IMR-90 (cell line): ENCODE results near the gene POU3F2. TPM values are rescaled to one million over a fixed set of nuclear protein-coding genes. Genes with fewer than 3 reads are reported as not detected.

Source experiments
- ATAC-seq: fragments of 200-7000 bp; cut with Tn5 transposase; 2 replicates; pipeline ENCODE4 v1.9.1; 2020; ENCODE audit warnings: low read depth, mild to moderate bottlenecking, moderate library complexity
- BruUV-seq: library from RNA; stranded (reverse); fragments of 400-500 nt; replicated peaks from 2 replicates; lab custom pipeline; 2021; lab: Mats Ljungman, UMichigan
- CTCF ChIA-PET: fragments of 300-600 bp; formaldehyde crosslinking; extraction: SDS; loops from one replicate; lab custom pipeline; 2021; ENCODE audit warnings: antibody characterized with exemption; lab: Yijun Ruan, JAX
- POLR2A ChIA-PET: fragments of 300-600 bp; sonication (Branson Sonifier 250); formaldehyde crosslinking; loops from one replicate; lab custom pipeline; 2022; ENCODE audit warnings: antibody characterized with exemption; ENCODE audit not compliant: unreplicated experiment; lab: Charles Lee
- DNase-seq: peaks from one replicate; pipeline ENCODE4 v3.0.0; 2013
- H2AFZ ChIP-seq: replicated peaks from 2 replicates; pipeline ENCODE3; 2013; ENCODE audit warnings: low read length, mild to moderate bottlenecking; ENCODE audit not compliant: poor library complexity
- H2AK5ac ChIP-seq: 2 replicates; pipeline ENCODE4 v1.6.1; 2013; ENCODE audit warnings: low read depth, low read length, inconsistent platforms
- H2AK9ac ChIP-seq: replicated peaks from 2 replicates; pipeline ENCODE3; 2013; ENCODE audit warnings: mild to moderate bottlenecking, low read depth, low read length, moderate library complexity; ENCODE audit not compliant: poor library complexity
- H2BK120ac ChIP-seq: 2 replicates; pipeline ENCODE4 v1.6.1; 2013; ENCODE audit warnings: low read depth, low read length, inconsistent platforms
- H2BK15ac ChIP-seq: 3 replicates; pipeline ENCODE4 v1.6.1; 2013; ENCODE audit warnings: low read depth, low read length, inconsistent platforms
- H2BK20ac ChIP-seq: 2 replicates; pipeline ENCODE4 v1.6.1; 2013; ENCODE audit warnings: low read depth, mild to moderate bottlenecking, inconsistent platforms, low read length, moderate library complexity
- H2BK5ac ChIP-seq: 2 replicates; pipeline ENCODE4 v1.6.1; 2013; ENCODE audit warnings: mild to moderate bottlenecking, low read depth, low read length, inconsistent platforms; ENCODE audit not compliant: poor library complexity, severe bottlenecking
- H3K14ac ChIP-seq: replicated peaks from 2 replicates; pipeline ENCODE4 v1.6.1; 2013; ENCODE audit warnings: low read depth, low read length, inconsistent platforms
- H3K18ac ChIP-seq: 2 replicates; pipeline ENCODE4 v1.6.1; 2013; ENCODE audit warnings: low read depth, low read length, control low read depth
- H3K23ac ChIP-seq: 2 replicates; pipeline ENCODE4 v1.6.1; 2013; ENCODE audit warnings: low read depth, low read length, inconsistent platforms
- H3K27ac ChIP-seq: 2 replicates; pipeline ENCODE4 v1.5.1; 2013; ENCODE audit warnings: mild to moderate bottlenecking, control low read depth, low read length; ENCODE audit not compliant: insufficient read depth
- H3K27me3 ChIP-seq: 2 replicates; pipeline ENCODE4 v1.6.1; 2013; ENCODE audit warnings: low read length; ENCODE audit not compliant: control insufficient read depth, insufficient read depth
- H3K36me3 ChIP-seq: 2 replicates; pipeline ENCODE4 v1.6.1; 2013; ENCODE audit warnings: low read length, mixed read lengths; ENCODE audit not compliant: control insufficient read depth, insufficient read depth
- H3K4ac ChIP-seq: 2 replicates; pipeline ENCODE4 v1.6.1; 2013; ENCODE audit warnings: low read depth, low read length, inconsistent platforms
- H3K4me1 ChIP-seq: 2 replicates; pipeline ENCODE4 v1.6.1; 2013; ENCODE audit warnings: low read length, mixed read lengths; ENCODE audit not compliant: control insufficient read depth, insufficient read depth
- H3K4me2 ChIP-seq: 2 replicates; pipeline ENCODE4 v1.6.1; 2013; ENCODE audit warnings: low read depth, mild to moderate bottlenecking, control low read depth, low read length, moderate library complexity
- H3K4me3 ChIP-seq: 2 replicates; pipeline ENCODE4 v1.5.1; 2013; ENCODE audit warnings: low read depth, mild to moderate bottlenecking, control low read depth, low read length, moderate library complexity; ENCODE audit not compliant: insufficient read depth
- H3K56ac ChIP-seq: 2 replicates; pipeline ENCODE4 v1.6.1; 2013; ENCODE audit warnings: low read length, inconsistent platforms; ENCODE audit not compliant: insufficient read depth; ENCODE audit errors: extremely low read depth
- H3K79me1 ChIP-seq, 2 experiments: 2 replicates each; pipeline ENCODE4 v1.6.1; 2013; ENCODE audit warnings: low read length in 2 of 2, inconsistent platforms in 1 of 2, low read depth in 1 of 2
- H3K9ac ChIP-seq: 2 replicates; pipeline ENCODE4 v1.6.1; 2013; ENCODE audit warnings: low read depth, low read length, control low read depth
- H3K9me1 ChIP-seq: 2 replicates; pipeline ENCODE4 v1.6.1; 2013; ENCODE audit warnings: low read length, inconsistent platforms; ENCODE audit not compliant: insufficient read depth
- H3K9me3 ChIP-seq: 2 replicates; pipeline ENCODE4 v1.6.1; 2013; ENCODE audit warnings: low read length; ENCODE audit not compliant: control insufficient read depth, insufficient read depth
- H4K20me1 ChIP-seq: 2 replicates; pipeline ENCODE4 v1.6.1; 2013; ENCODE audit warnings: low read length, inconsistent platforms; ENCODE audit not compliant: insufficient read depth
- H4K5ac ChIP-seq: 2 replicates; pipeline ENCODE4 v1.6.1; 2013; ENCODE audit warnings: mild to moderate bottlenecking, low read depth, low read length, control low read depth
- H4K8ac ChIP-seq, 2 experiments: 2 replicates each; pipeline ENCODE4 v1.6.1; 2013; ENCODE audit warnings: low read depth in 2 of 2, low read length in 2 of 2, control low read depth in 1 of 2, inconsistent platforms in 1 of 2
- H4K91ac ChIP-seq: 2 replicates; pipeline ENCODE4 v1.6.1; 2013; ENCODE audit warnings: low read depth, low read length, inconsistent platforms; ENCODE audit not compliant: insufficient read depth
- BHLHE40 ChIP-seq: fragments of 150-350 bp; IDR thresholded peaks from 2 replicates; pipeline ENCODE4 v1.6.1; 2016; ENCODE audit warnings: mild to moderate bottlenecking, low read depth, low read length
- CEBPB ChIP-seq: IDR thresholded peaks from 2 replicates; pipeline ENCODE4 v1.6.1; 2012; ENCODE audit warnings: low read depth, low read length, improper control_type of control experiment
- FOS ChIP-seq: fragments of 150-350 bp; IDR thresholded peaks from 2 replicates; pipeline ENCODE4 v1.6.1; 2016; ENCODE audit warnings: low read depth, low read length
- MAFK ChIP-seq: IDR thresholded peaks from 2 replicates; pipeline ENCODE4 v1.6.1; 2012; ENCODE audit warnings: low read depth, low read length, improper control_type of control experiment
- MAZ ChIP-seq: IDR thresholded peaks from 2 replicates; pipeline ENCODE4 v1.6.1; 2012; ENCODE audit warnings: low read depth, mild to moderate bottlenecking, low read length, improper control_type of control experiment, moderate library complexity, borderline replicate concordance
- MXI1 ChIP-seq: IDR thresholded peaks from 2 replicates; pipeline ENCODE4 v1.6.1; 2012; ENCODE audit warnings: low read depth, mild to moderate bottlenecking, low read length, moderate library complexity, borderline replicate concordance
- NFE2L2 ChIP-seq: fragments of 150-350 bp; IDR thresholded peaks from 2 replicates; pipeline ENCODE4 v1.6.1; 2016; ENCODE audit warnings: low read depth, mild to moderate bottlenecking, low read length
- POLR2A ChIP-seq: IDR thresholded peaks from 2 replicates; pipeline ENCODE4 v1.6.1; 2012; ENCODE audit warnings: mild to moderate bottlenecking, low read depth, low read length
- RAD21 ChIP-seq: IDR thresholded peaks from 2 replicates; pipeline ENCODE4 v1.6.1; 2012; ENCODE audit warnings: low read length, improper control_type of control experiment
- RCOR1 ChIP-seq: IDR thresholded peaks from 2 replicates; pipeline ENCODE4 v1.6.1; 2012; ENCODE audit warnings: mild to moderate bottlenecking, low read length, improper control_type of control experiment; ENCODE audit not compliant: insufficient replicate concordance
- RFX5 ChIP-seq: IDR thresholded peaks from 2 replicates; pipeline ENCODE4 v1.8.0; 2012; ENCODE audit warnings: low read depth, mild to moderate bottlenecking, low read length, moderate library complexity
- SMC3 ChIP-seq: fragments of 150-350 bp; IDR thresholded peaks from 2 replicates; pipeline ENCODE4 v1.6.1; 2016; ENCODE audit warnings: low read depth, mild to moderate bottlenecking, antibody characterized with exemption, low read length, moderate library complexity
- WGBS, 2 experiments: methylation state at CpG; one replicate each; pipeline versions ENCODE4 v1.1.5 to v1.1.7; 2013; ENCODE audit warnings: missing lambda C conversion rate in 2 of 2; ENCODE audit not compliant: insufficient read length in 1 of 2; ENCODE audit errors: extremely low coverage in 2 of 2; 5-methylcytosine and 5-hydroxymethylcytosine counted together
- dilution Hi-C: fragments of 300-500 bp; cut with HindIII; formaldehyde crosslinking; loops from one replicate; pipeline ENCODE4 v1.14.3; 2018; ENCODE audit warnings: low sequenced_read_pairs; ENCODE audit not compliant: unreplicated experiment
- in situ Hi-C: fragments of 300-500 bp; cut with MboI; formaldehyde crosslinking; loops from 3 replicates; pipeline ENCODE4 v1.14.3; 2019; ENCODE audit warnings: low sequenced_read_pairs, inconsistent platforms, mixed read lengths
- intact Hi-C: fragments of 100-400 bp; cut with micrococcal nuclease; formaldehyde crosslinking; loops from 2 replicates; pipeline ENCODE4 v1.10.0; 2022
- polyA plus RNA-seq, 3 experiments: library from polyadenylated mRNA; depleted of rRNA; stranded (reverse); fragments of >200 nt; gene quantifications; 2 replicates each; pipeline ENCODE4 v1.2.3, GENCODE V29; 2012; ENCODE audit warnings: low replicate concordance in 1 of 3
- total RNA-seq: library from RNA; depleted of rRNA; stranded (reverse); fragments of >200 nt; gene quantifications from 2 replicates; pipeline ENCODE4 v1.2.3, GENCODE V29; 2012
- TF ChIP-seq, protein P1 (sequence below): conservative IDR thresholded peaks from 2 replicates; pipeline ENCODE4 v1.5.1; 2012; ENCODE audit warnings: mild to moderate bottlenecking, low read depth, low read length, improper control_type of control experiment
- TF ChIP-seq, protein P2 (sequence below): fragments of 150-350 bp; IDR thresholded peaks from 2 replicates; pipeline ENCODE4 v1.6.1; 2016; ENCODE audit warnings: low read depth, mild to moderate bottlenecking, low read length, moderate library complexity, borderline replicate concordance
- TF ChIP-seq, protein P3 (sequence below): fragments of 150-350 bp; IDR thresholded peaks from 2 replicates; pipeline ENCODE4 v1.6.1; 2017; ENCODE audit warnings: mild to moderate bottlenecking, antibody characterized with exemption, low read length, low read depth

POU3F2 gene
- total and polyA plus RNA-seq, 2 of the 4 experiments (the other 2 are of a cell fraction), result not detected

DNA sequence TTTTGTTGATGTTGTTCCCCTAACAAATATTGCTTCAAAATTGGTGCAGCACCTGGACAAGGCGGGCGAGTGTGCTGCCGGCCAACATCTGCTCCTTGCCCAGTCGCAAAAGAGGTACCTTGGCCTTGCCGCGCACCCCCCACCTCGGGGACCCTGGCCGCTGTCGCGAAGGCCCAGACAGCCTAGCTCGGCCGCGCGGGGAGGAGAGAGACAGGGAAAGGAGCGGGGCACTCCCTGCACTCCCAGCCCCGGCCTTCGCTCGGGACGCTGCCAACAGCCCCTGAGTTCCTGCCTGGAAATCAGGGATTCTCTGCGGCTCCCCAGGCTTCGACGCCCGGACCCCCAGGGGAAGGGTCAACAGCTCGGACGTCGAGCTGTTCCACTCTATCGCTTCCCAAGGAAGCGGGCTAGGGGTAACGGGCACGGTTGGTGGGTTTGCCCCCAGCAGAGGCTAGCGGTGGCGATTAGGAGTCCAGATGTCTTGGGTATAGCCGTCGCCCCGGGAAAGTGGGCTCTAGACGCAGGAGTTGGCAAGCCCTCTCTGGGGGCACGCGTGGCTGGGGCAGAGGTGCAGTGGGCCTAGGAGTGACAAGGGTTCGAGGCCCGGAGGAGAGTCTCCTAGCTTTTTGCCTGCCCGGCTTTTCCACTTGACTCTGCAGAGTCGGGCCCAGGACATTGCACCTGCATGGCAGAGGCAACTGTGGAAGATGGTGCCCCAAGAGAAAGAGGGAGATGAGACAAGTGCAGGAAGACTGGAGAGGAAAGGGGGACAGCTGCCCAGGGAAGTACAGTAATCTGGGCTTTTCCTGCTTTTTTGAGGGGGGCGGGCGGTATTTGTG lies 8.2 kb downstream of the POU3F2 start:
- Histone ChIP-seq H2BK5ac (no peak overlapping the region), H3K18ac (no peak overlapping the region), H4K5ac (no peak overlapping the region), H3K9ac (no peak overlapping the region), H4K20me1 (no peaks in the 10 kb centered on the region), H2BK20ac (no peak overlapping the region), H3K14ac (no peak overlapping the region), H3K9me1 (no peaks in the 10 kb centered on the region), H3K56ac (no peak overlapping the region), H3K4ac (no peak overlapping the region), H2AFZ (no peak overlapping the region), H2AK9ac (no peak overlapping the region), H4K91ac (no peak overlapping the region), H3K4me2 (no peak overlapping the region), H4K8ac (no peak overlapping the region), H2BK15ac (no peak overlapping the region), H3K9me3 (no peaks in the 10 kb centered on the region), H2AK5ac (no peak overlapping the region), H3K27me3 (peaks cover 82% of the 10 kb centered on the region), H3K4me1 (no peaks in the 10 kb centered on the region; the same call in 1 of the 2 replicates), H3K79me1 (no peaks in the 10 kb centered on the region), H3K27ac (no peak overlapping the region), H2BK120ac (no peak overlapping the region), H3K23ac (no peak overlapping the region), H3K4me3 (no peak overlapping the region), H3K36me3 (no peaks in the 10 kb centered on the region)
- DNase-seq (no peak), ATAC-seq (no peak)
- no TSS peak for BruUV-seq
- dilution Hi-C loops (no loop called here), in situ Hi-C loops (loop anchor here (10.0 kb wide), 1 partner anchor 1348 kb away; no protein-coding TSS in a partner anchor), intact Hi-C loops (no loop called here)
- ChIA-PET CTCF (no interaction called here), POLR2A (no interaction called here)
- 5% methylated on average over 24 of the region's 44 CpGs; no CpG with 5 or more reads in 1 of the 2 experiments for WGBS, 2 experiments
- no peak for TF ChIP-seq RCOR1
- TF ChIP-seq CEBPB, result no peak
- TF ChIP-seq, protein P1, sequence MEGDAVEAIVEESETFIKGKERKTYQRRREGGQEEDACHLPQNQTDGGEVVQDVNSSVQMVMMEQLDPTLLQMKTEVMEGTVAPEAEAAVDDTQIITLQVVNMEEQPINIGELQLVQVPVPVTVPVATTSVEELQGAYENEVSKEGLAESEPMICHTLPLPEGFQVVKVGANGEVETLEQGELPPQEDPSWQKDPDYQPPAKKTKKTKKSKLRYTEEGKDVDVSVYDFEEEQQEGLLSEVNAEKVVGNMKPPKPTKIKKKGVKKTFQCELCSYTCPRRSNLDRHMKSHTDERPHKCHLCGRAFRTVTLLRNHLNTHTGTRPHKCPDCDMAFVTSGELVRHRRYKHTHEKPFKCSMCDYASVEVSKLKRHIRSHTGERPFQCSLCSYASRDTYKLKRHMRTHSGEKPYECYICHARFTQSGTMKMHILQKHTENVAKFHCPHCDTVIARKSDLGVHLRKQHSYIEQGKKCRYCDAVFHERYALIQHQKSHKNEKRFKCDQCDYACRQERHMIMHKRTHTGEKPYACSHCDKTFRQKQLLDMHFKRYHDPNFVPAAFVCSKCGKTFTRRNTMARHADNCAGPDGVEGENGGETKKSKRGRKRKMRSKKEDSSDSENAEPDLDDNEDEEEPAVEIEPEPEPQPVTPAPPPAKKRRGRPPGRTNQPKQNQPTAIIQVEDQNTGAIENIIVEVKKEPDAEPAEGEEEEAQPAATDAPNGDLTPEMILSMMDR, result no peak
- no peak for TF ChIP-seq MAZ
- TF ChIP-seq BHLHE40, result no peak
- no peak for TF ChIP-seq MAFK
- TF ChIP-seq RAD21, result no peak
- no peak for TF ChIP-seq POLR2A
- no peak for TF ChIP-seq RFX5
- TF ChIP-seq, protein P2, sequence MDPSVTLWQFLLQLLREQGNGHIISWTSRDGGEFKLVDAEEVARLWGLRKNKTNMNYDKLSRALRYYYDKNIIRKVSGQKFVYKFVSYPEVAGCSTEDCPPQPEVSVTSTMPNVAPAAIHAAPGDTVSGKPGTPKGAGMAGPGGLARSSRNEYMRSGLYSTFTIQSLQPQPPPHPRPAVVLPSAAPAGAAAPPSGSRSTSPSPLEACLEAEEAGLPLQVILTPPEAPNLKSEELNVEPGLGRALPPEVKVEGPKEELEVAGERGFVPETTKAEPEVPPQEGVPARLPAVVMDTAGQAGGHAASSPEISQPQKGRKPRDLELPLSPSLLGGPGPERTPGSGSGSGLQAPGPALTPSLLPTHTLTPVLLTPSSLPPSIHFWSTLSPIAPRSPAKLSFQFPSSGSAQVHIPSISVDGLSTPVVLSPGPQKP, result no peak
- TF ChIP-seq MXI1, result no peak
- TF ChIP-seq, protein P3, sequence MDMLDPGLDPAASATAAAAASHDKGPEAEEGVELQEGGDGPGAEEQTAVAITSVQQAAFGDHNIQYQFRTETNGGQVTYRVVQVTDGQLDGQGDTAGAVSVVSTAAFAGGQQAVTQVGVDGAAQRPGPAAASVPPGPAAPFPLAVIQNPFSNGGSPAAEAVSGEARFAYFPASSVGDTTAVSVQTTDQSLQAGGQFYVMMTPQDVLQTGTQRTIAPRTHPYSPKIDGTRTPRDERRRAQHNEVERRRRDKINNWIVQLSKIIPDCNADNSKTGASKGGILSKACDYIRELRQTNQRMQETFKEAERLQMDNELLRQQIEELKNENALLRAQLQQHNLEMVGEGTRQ, result no peak
- TF ChIP-seq NFE2L2, result no peak
- no peak for TF ChIP-seq FOS
- no peak for TF ChIP-seq SMC3
